ENCODE results near the gene ADAT3. TPM values are rescaled to one million over a fixed set of nuclear protein-coding genes. Genes with fewer than 3 reads are reported as not detected.
"Not testable (repeated sequence)": the region's sequence is repeated elsewhere in the genome, so short reads cannot be mapped to it uniquely, and the experiment has no call there.

Gene ADAT3
- total RNA-seq, 1 donor from 2014 or later, result 2.4 TPM

DNA sequence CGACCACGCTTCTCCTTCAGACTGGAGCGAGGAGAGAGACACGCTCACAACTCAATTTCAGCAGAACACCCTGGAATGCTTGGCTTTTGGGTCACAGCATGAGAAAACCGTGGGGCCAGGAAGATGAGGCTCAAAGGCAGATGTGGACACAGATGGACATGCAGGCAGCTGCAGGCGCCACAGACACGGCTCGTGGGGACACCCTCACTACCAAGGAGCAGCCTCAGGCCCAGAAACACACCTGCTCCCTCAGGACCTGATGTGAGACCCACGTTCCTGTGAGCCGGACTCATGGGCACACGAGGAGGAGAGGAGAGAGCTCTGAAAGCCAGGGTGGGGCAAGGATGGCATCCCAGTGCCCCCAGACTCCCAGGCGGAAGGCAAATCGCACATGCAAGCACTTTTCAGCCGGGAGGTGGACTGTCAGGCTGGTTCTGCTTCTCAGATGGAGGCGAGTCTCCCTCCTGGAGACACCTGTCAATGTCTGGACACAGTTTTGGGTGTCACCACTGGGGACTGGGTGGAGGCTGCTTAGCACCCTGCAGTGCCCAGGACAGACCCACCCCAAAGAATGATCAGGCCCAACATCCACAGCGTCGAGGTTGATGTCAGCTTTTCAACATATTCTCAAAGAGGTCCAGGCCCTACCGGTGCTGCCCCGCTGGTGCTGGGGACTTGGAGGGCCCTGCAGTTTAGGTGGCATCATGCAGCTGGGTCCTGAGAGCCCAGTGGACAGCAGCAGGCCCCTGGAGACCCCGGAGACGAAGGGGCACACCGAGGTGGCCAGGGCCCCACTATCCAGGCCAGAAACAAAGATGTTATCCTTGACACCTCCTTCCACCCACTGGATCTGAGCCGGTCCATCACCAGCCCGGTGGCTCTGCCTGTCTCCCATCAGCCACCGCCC, 22.2 kb upstream of the ADAT3 start:
- DNase-seq (ENCODE audit: low read depth, low spot score), result no peak

GRCh38 chr19:1883784-1884183, 21.4 kb upstream of the ADAT3 start:
- DNase-seq (ENCODE audit: low read depth, low spot score), result no peak

- no peak for DNase-seq (ENCODE audit: low read depth, low spot score)
These were observed 20.9 kb upstream of the ADAT3 start for GRCh38 chr19:1884291-1884718.

GRCh38 chr19:1884719-1885334, 20.4 kb upstream of the ADAT3 start:
- no peak for DNase-seq (ENCODE audit: low read depth, low spot score)

DNA sequence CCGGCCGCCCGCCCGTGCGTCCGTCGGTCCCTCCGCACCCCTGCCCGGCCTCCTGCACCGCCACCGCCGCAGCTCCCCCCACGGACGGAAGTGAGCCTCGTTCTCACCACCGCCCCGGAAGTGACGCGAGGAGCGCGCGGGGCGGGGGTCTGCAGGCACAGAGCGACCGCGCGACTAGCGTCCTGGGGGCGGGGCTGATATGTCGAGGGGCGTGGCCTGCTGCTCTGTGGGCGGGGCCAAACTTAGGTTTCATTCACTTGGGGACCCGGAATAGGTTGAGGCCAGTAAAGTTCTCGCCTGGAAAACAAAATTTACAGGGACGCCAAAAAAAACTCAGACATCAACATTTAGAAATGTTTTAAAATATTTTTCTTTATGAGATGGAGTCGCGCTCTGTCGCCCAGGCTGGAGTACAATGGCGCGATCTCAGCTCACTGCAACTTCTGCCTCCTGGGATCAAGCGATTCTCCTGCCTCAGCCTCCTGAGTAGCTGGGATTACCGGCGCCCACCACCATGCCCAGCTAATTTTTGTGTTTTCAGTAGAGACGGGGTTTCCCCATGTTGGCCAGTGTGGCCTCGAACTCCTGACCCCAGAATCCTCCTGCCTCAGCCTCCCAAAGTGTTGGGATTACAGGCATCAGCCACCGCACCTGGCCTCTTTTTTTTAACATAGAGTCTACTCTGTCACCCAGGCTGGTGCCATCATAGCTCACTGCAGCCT, 19.6 kb upstream of the ADAT3 start, which contains the start of gene ABHD17A:
Gene ABHD17A, minus strand, starts transcription at position 99 of the 722 bp plus-strand sequence. CDS start 3,930 bp downstream, outside the sequence.
- DNase-seq (ENCODE audit: low read depth, low spot score), result peak; percentile 61

DNA sequence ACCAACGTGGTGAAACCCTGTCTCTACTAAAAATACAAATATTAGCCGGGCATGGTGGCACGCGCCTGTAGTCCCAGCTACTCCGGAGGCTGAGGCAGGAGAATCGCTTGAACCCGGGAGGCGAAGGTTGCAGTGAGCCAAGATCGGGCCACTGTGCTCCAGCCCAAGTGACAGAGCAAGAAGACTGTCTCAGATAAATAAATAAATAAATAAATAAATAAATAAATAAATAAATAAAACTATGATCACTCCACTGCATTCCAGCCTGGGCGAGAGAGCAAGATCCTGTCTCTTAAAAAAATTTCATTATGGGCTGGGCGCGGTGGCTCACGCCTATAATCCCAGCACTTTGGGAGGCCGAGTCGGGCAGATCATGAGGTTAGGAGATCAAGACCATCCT, 18.8 kb upstream of the ADAT3 start:
- DNase-seq (ENCODE audit: low read depth, low spot score), result not testable (repeated sequence)

DNA sequence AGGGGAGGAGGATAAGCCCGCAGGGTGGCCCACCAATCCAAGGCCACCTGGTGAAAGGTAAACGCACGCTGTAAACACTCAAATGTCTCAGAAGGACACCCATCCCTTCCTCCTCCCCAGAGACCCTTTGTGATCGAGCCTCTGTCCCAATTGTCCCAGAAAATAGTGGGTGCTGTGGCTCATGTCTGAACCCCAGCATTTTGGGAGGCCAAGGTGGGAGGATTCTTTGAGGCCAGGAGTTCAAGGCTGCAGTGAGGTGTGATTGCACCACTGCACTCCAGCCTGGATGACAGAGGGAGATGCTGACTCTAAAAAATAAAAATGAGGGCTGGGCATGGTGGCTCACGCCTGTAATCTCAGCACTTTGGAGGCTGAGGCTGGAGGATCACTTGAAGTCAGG, 16.8 kb upstream of the ADAT3 start:
- DNase-seq (ENCODE audit: low read depth, low spot score), result no peak

DNA sequence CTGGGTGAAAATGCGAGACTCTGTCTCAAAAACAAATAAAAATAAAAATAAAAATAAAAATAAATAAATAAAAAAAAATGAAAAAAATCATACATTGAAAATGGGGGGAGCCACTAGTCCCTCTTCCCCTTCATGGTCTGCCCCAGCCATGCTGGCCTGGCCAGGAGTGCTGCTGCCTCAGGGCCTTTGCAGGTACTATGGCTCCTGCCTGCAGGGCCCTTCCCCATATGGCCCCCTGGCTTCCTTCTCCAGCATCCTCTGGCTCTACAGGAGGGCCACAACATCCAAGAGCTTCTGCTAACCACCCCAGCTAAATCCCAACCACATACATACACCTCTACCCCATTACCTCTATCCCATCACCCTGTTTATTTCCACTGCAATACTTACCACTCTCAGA, 15.3 kb upstream of the ADAT3 start:
- no peak for DNase-seq (ENCODE audit: low read depth, low spot score)

- no peak for DNase-seq (ENCODE audit: low read depth, low spot score)
These were observed 11.4 kb upstream of the ADAT3 start for GRCh38 chr19:1893791-1894190.

- no peak for DNase-seq (ENCODE audit: low read depth, low spot score)
These were observed 8.7 kb upstream of the ADAT3 start for GRCh38 chr19:1896508-1896907.

- no peak for DNase-seq (ENCODE audit: low read depth, low spot score)
These were observed 3.2 kb upstream of the ADAT3 start for GRCh38 chr19:1901940-1902404.

- DNase-seq (ENCODE audit: low read depth, low spot score), result no peak
These were observed 2.3 kb upstream of the ADAT3 start for GRCh38 chr19:1902923-1903322.

DNA sequence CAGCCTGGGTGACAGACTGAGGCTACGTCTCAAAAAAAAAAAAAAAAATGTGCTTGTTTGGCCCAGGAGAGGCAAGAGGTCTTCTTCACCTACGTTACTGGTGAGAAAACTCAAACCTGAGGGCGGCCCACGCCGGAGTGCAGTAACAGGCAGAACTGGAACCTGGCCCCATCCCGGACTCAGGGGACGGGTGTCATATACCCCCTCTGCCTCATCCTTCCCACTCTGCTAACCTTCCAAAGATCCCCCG, 414 bp upstream of the ADAT3 start:
- no peak for DNase-seq (ENCODE audit: low read depth, low spot score)

DNA sequence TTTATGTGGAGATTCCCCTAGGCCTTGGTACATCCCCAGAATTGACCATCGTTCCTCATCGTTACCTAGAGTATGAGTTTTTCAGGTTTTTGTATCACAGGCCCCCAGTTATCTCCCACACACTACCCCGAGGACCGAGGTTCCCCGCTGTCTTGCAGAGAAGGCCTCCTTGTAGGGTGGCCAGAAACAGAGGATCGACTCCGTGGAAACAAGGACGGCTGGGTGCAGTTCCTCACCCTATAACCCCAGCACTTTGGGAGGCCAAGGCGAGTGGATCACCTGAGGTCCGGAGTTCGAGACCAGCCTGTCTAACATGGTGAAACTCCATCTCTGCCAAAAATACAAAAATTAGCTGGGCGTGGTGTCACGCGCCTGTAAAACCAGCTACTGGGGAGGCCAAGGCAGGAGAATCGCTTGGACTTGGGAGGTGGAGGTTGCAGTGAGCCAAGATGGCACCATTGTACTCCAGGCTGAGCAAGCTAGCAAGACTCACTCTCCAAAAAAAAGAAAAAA, 720 bp downstream of the ADAT3 start:
- no peak for DNase-seq (ENCODE audit: low read depth, low spot score)

DNA sequence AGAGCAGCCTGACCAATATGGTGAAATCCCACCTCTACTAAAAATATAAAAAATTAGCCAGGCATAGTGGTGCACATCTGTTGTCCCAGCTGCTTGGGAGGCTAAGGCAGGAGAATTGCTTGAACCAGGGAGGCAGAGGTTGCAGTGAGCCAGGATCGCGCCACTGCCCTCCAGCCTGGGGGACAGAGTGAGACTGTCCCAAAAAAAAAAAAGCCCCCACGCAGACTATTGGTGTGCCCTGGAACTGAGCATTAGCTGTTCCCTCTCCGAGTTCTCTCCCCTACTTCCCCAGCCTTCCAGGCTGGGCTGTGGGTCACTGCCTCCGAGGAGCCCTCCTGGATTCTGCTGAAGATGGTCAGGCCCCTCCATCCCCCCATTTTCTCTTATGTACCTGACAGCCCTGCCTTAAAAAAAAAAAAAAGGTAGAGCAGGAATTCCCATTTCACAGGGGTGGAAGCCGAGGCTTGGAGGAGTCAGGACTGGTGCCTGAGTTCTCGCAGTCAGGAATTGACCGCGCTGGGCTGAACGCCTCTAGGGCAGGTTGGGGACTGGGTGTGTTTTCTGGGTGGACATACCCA, 1.9 kb downstream of the ADAT3 start:
- DNase-seq (ENCODE audit: low read depth, low spot score), result no peak

GRCh38 chr19:1907563-1908363, 2.6 kb downstream of the ADAT3 start:
- DNase-seq (ENCODE audit: low read depth, low spot score), result no peak

GRCh38 chr19:1908364-1908678, 3.1 kb downstream of the ADAT3 start:
- no peak for DNase-seq (ENCODE audit: low read depth, low spot score)

- DNase-seq (ENCODE audit: low read depth, low spot score), result no peak
These were observed 4.5 kb downstream of the ADAT3 start for GRCh38 chr19:1909761-1910080.

GRCh38 chr19:1910177-1910576, 5.0 kb downstream of the ADAT3 start:
- no peak for DNase-seq (ENCODE audit: low read depth, low spot score)

GRCh38 chr19:1911098-1911497, 5.9 kb downstream of the ADAT3 start:
- no peak for DNase-seq (ENCODE audit: low read depth, low spot score)

DNA sequence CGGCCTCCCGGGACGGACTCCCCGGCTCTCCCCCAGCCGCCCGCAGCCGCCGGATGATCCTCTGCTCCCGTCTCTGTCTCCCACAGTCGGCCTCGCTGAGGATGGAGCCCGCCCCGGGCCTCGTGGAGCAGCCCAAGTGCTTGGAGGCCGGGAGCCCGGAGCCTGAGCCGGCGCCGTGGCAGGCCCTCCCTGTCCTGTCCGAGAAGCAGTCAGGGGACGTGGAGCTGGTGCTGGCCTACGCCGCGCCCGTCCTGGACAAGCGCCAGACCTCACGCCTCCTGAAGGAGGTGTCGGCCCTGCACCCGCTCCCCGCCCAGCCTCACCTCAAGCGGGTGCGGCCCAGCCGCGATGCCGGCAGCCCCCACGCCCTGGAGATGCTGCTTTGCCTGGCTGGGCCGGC, 6.8 kb downstream of the ADAT3 start:
- no peak for DNase-seq (ENCODE audit: low read depth, low spot score)

Data from pulmonary artery endothelial cell (primary cell).